Erythroblast (primary cell): Measurements from ENCODE around the gene TBC1D2.

Experiments
- GATA1 ChIP-seq: IDR thresholded peaks from 2 replicates; pipeline ENCODE4 v1.6.1; 2011; ENCODE audit warnings: low read depth, mild to moderate bottlenecking, control low read depth, low read length, moderate library complexity
- POLR2A ChIP-seq: IDR thresholded peaks from 2 replicates; pipeline ENCODE4 v1.6.1; 2011; ENCODE audit warnings: mild to moderate bottlenecking, low read length

GRCh38 chr9:98215821-98216220 is 39.6 kb downstream of the TBC1D2 start:
- no peak for TF ChIP-seq POLR2A
- no peak for TF ChIP-seq GATA1
